Measurements from ENCODE around the gene TM6SF1. TPM values are rescaled to one million over a fixed set of nuclear protein-coding genes. Genes with fewer than 3 reads are reported as not detected.
A peak's percentile ranks its signal among the peaks of the same experiment; 100 is the strongest.

Gene TM6SF1
- total and polyA plus RNA-seq, 9 of the 15 experiments (the other 6 are each of a cell fraction or from before 2014, with no cell fraction given): 1.0 to 5.6 (median 3.5) TPM

- DNase-seq (ENCODE audit: extremely low read depth in 1 of 4, low spot score in 3 of 4) (no peak), ATAC-seq (peak; percentile 47), FAIRE-seq (peak; percentile 78)
- Histone ChIP-seq H4K20me1 (replicated peaks; ENCODE audit: control insufficient read depth, insufficient read depth, low read length) (no peaks in the 10 kb centered on the region), H3K36me3 (ENCODE audit: control insufficient read depth, insufficient read depth, low read length) (no peaks in the 10 kb centered on the region), H3K27ac (ENCODE audit: extremely low read depth, low read depth, low read length) (no peak overlapping the region), H3K27me3 (ENCODE audit: control insufficient read depth in 2 of 2, insufficient read depth in 2 of 2, low read length in 2 of 2) (no peaks in the 10 kb centered on the region; a peak in 1 of 5 replicates), H3K9ac (ENCODE audit: insufficient read depth in 1 of 2, low read depth in 2 of 2, low read length in 2 of 2) (no peak overlapping the region), H3K4me2 (ENCODE audit: insufficient read depth, low read length) (no peak overlapping the region), H3K4me3 (no peak overlapping the region), H3K4me1 (replicated peaks in 1 of 2; ENCODE audit: control insufficient read depth in 2 of 2, insufficient read depth in 2 of 2, low read length in 2 of 2) (no peaks in the 10 kb centered on the region; a peak in 1 of 5 replicates), H3K9me3 (replicated peaks; ENCODE audit: control insufficient read depth, insufficient read depth, low read depth, low read length) (no peaks in the 10 kb centered on the region), H3K9me1 (ENCODE audit: control insufficient read depth, insufficient read depth, low read length) (no peaks in the 10 kb centered on the region), H2AFZ (ENCODE audit: low read depth, low read length) (no peak overlapping the region), H3K79me2 (ENCODE audit: control insufficient read depth, insufficient read depth, low read length) (no peaks in the 10 kb centered on the region)
- no TSS peak for BruUV-seq (replicated peaks)
- ChIA-PET POLR2A (interaction anchor here (0.9 to 3.1 kb wide), 3 partner anchors 8 to 26 kb away, joined by 4 to 18 read pairs (median 4); no protein-coding TSS in a partner anchor), CTCF (ENCODE audit: low intra/inter-chr PET ratio) (no interaction called here)
- in situ Hi-C loops (cut with MboI): no loop called here
- intact Hi-C loops (cut with micrococcal nuclease): no loop called here
- WGBS (ENCODE audit: insufficient coverage, low coverage, missing lambda C conversion rate): 16% methylated on average over 6 of the region's 6 CpGs
- TF ChIP-seq SNRNP70 (optimal IDR thresholded peaks at IDR 0.05; ENCODE audit: low read depth, low read length) (no peak), MYC (IDR thresholded peaks at IDR 0.05; ENCODE audit: low read depth, low read length) (no peak), MYC (CRISPR knock-in tag; IDR thresholded peaks at IDR 0.05; ENCODE audit: borderline replicate concordance, low read depth) (no peak), SRSF3 (IDR thresholded peaks at IDR 0.05; ENCODE audit: insufficient read depth, low read length) (no peak), CHAMP1 (IDR thresholded peaks at IDR 0.05) (no peak), MTA1 (IDR thresholded peaks at IDR 0.05; ENCODE audit: borderline replicate concordance) (no peak), ASH1L (IDR thresholded peaks at IDR 0.05; ENCODE audit: borderline replicate concordance, low read depth, partially characterized antibody) (no peak), ZNF174 (CRISPR knock-in tag; IDR thresholded peaks at IDR 0.05) (no peak), BRF1 (IDR thresholded peaks at IDR 0.05; ENCODE audit: borderline replicate concordance, extremely low read depth, insufficient read length) (no peak), ZZZ3 (IDR thresholded peaks at IDR 0.05) (no peak), GABPA (tag; conservative IDR thresholded peaks at IDR 0.05; ENCODE audit: low read depth) (no peak), ZNF592 (IDR thresholded peaks at IDR 0.05) (no peak), ARNT (IDR thresholded peaks at IDR 0.05) (no peak), NKRF (IDR thresholded peaks at IDR 0.05; ENCODE audit: borderline replicate concordance) (no peak), KDM2B (CRISPR knock-in tag; IDR thresholded peaks at IDR 0.05) (no peak)
Observed at GRCh38 chr15:83118291-83118827, 10.9 kb downstream of the TM6SF1 start.

Data from K562 (cell line).